IMR-90 (cell line): ENCODE data around the gene SIGLECL1. TPM values are rescaled to one million over a fixed set of nuclear protein-coding genes. Genes with fewer than 3 reads are reported as not detected.

Experiments
- ATAC-seq: fragments of 200-7000 bp; cut with Tn5 transposase; 2 replicates; pipeline ENCODE4 v1.9.1; 2020; ENCODE audit warnings: low read depth, mild to moderate bottlenecking, moderate library complexity
- BruUV-seq: library from RNA; stranded (reverse); fragments of 400-500 nt; replicated peaks from 2 replicates; lab custom pipeline; 2021; lab: Mats Ljungman, UMichigan
- CTCF ChIA-PET: fragments of 300-600 bp; formaldehyde crosslinking; extraction: SDS; loops from one replicate; lab custom pipeline; 2021; ENCODE audit warnings: antibody characterized with exemption; lab: Yijun Ruan, JAX
- POLR2A ChIA-PET: fragments of 300-600 bp; sonication (Branson Sonifier 250); formaldehyde crosslinking; loops from one replicate; lab custom pipeline; 2022; ENCODE audit warnings: antibody characterized with exemption; ENCODE audit not compliant: unreplicated experiment; lab: Charles Lee
- DNase-seq: peaks from one replicate; pipeline ENCODE4 v3.0.0; 2013
- H2AFZ ChIP-seq: replicated peaks from 2 replicates; pipeline ENCODE3; 2013; ENCODE audit warnings: low read length, mild to moderate bottlenecking; ENCODE audit not compliant: poor library complexity
- H2AK5ac ChIP-seq: 2 replicates; pipeline ENCODE4 v1.6.1; 2013; ENCODE audit warnings: low read depth, low read length, inconsistent platforms
- H2AK9ac ChIP-seq: replicated peaks from 2 replicates; pipeline ENCODE3; 2013; ENCODE audit warnings: mild to moderate bottlenecking, low read depth, low read length, moderate library complexity; ENCODE audit not compliant: poor library complexity
- H2BK120ac ChIP-seq: 2 replicates; pipeline ENCODE4 v1.6.1; 2013; ENCODE audit warnings: low read depth, low read length, inconsistent platforms
- H2BK15ac ChIP-seq: 3 replicates; pipeline ENCODE4 v1.6.1; 2013; ENCODE audit warnings: low read depth, low read length, inconsistent platforms
- H2BK20ac ChIP-seq: 2 replicates; pipeline ENCODE4 v1.6.1; 2013; ENCODE audit warnings: low read depth, mild to moderate bottlenecking, inconsistent platforms, low read length, moderate library complexity
- H2BK5ac ChIP-seq: 2 replicates; pipeline ENCODE4 v1.6.1; 2013; ENCODE audit warnings: mild to moderate bottlenecking, low read depth, low read length, inconsistent platforms; ENCODE audit not compliant: poor library complexity, severe bottlenecking
- H3K14ac ChIP-seq: replicated peaks from 2 replicates; pipeline ENCODE4 v1.6.1; 2013; ENCODE audit warnings: low read depth, low read length, inconsistent platforms
- H3K18ac ChIP-seq: 2 replicates; pipeline ENCODE4 v1.6.1; 2013; ENCODE audit warnings: low read depth, low read length, control low read depth
- H3K23ac ChIP-seq: 2 replicates; pipeline ENCODE4 v1.6.1; 2013; ENCODE audit warnings: low read depth, low read length, inconsistent platforms
- H3K27ac ChIP-seq: 2 replicates; pipeline ENCODE4 v1.5.1; 2013; ENCODE audit warnings: mild to moderate bottlenecking, control low read depth, low read length; ENCODE audit not compliant: insufficient read depth
- H3K27me3 ChIP-seq: 2 replicates; pipeline ENCODE4 v1.6.1; 2013; ENCODE audit warnings: low read length; ENCODE audit not compliant: control insufficient read depth, insufficient read depth
- H3K36me3 ChIP-seq: 2 replicates; pipeline ENCODE4 v1.6.1; 2013; ENCODE audit warnings: low read length, mixed read lengths; ENCODE audit not compliant: control insufficient read depth, insufficient read depth
- H3K4ac ChIP-seq: 2 replicates; pipeline ENCODE4 v1.6.1; 2013; ENCODE audit warnings: low read depth, low read length, inconsistent platforms
- H3K4me1 ChIP-seq: 2 replicates; pipeline ENCODE4 v1.6.1; 2013; ENCODE audit warnings: low read length, mixed read lengths; ENCODE audit not compliant: control insufficient read depth, insufficient read depth
- H3K4me2 ChIP-seq: 2 replicates; pipeline ENCODE4 v1.6.1; 2013; ENCODE audit warnings: low read depth, mild to moderate bottlenecking, control low read depth, low read length, moderate library complexity
- H3K4me3 ChIP-seq: 2 replicates; pipeline ENCODE4 v1.5.1; 2013; ENCODE audit warnings: low read depth, mild to moderate bottlenecking, control low read depth, low read length, moderate library complexity; ENCODE audit not compliant: insufficient read depth
- H3K56ac ChIP-seq: 2 replicates; pipeline ENCODE4 v1.6.1; 2013; ENCODE audit warnings: low read length, inconsistent platforms; ENCODE audit not compliant: insufficient read depth; ENCODE audit errors: extremely low read depth
- H3K79me1 ChIP-seq, 2 experiments: 2 replicates each; pipeline ENCODE4 v1.6.1; 2013; ENCODE audit warnings: low read length in 2 of 2, inconsistent platforms in 1 of 2, low read depth in 1 of 2
- H3K9ac ChIP-seq: 2 replicates; pipeline ENCODE4 v1.6.1; 2013; ENCODE audit warnings: low read depth, low read length, control low read depth
- H3K9me1 ChIP-seq: 2 replicates; pipeline ENCODE4 v1.6.1; 2013; ENCODE audit warnings: low read length, inconsistent platforms; ENCODE audit not compliant: insufficient read depth
- H3K9me3 ChIP-seq: 2 replicates; pipeline ENCODE4 v1.6.1; 2013; ENCODE audit warnings: low read length; ENCODE audit not compliant: control insufficient read depth, insufficient read depth
- H4K20me1 ChIP-seq: 2 replicates; pipeline ENCODE4 v1.6.1; 2013; ENCODE audit warnings: low read length, inconsistent platforms; ENCODE audit not compliant: insufficient read depth
- H4K5ac ChIP-seq: 2 replicates; pipeline ENCODE4 v1.6.1; 2013; ENCODE audit warnings: mild to moderate bottlenecking, low read depth, low read length, control low read depth
- H4K8ac ChIP-seq, 2 experiments: 2 replicates each; pipeline ENCODE4 v1.6.1; 2013; ENCODE audit warnings: low read depth in 2 of 2, low read length in 2 of 2, control low read depth in 1 of 2, inconsistent platforms in 1 of 2
- H4K91ac ChIP-seq: 2 replicates; pipeline ENCODE4 v1.6.1; 2013; ENCODE audit warnings: low read depth, low read length, inconsistent platforms; ENCODE audit not compliant: insufficient read depth
- BHLHE40 ChIP-seq: fragments of 150-350 bp; IDR thresholded peaks from 2 replicates; pipeline ENCODE4 v1.6.1; 2016; ENCODE audit warnings: mild to moderate bottlenecking, low read depth, low read length
- CEBPB ChIP-seq: IDR thresholded peaks from 2 replicates; pipeline ENCODE4 v1.6.1; 2012; ENCODE audit warnings: low read depth, low read length, improper control_type of control experiment
- CHD1 ChIP-seq: IDR thresholded peaks from 2 replicates; pipeline ENCODE4 v1.6.1; 2012; ENCODE audit warnings: low read depth, low read length, improper control_type of control experiment
- ELK1 ChIP-seq: fragments of 150-350 bp; IDR thresholded peaks from 2 replicates; pipeline ENCODE4 v1.6.1; 2016; ENCODE audit warnings: low read depth, mild to moderate bottlenecking, low read length, moderate library complexity, borderline replicate concordance
- FOS ChIP-seq: fragments of 150-350 bp; IDR thresholded peaks from 2 replicates; pipeline ENCODE4 v1.6.1; 2016; ENCODE audit warnings: low read depth, low read length
- MAFK ChIP-seq: IDR thresholded peaks from 2 replicates; pipeline ENCODE4 v1.6.1; 2012; ENCODE audit warnings: low read depth, low read length, improper control_type of control experiment
- MAZ ChIP-seq: IDR thresholded peaks from 2 replicates; pipeline ENCODE4 v1.6.1; 2012; ENCODE audit warnings: low read depth, mild to moderate bottlenecking, low read length, improper control_type of control experiment, moderate library complexity, borderline replicate concordance
- MXI1 ChIP-seq: IDR thresholded peaks from 2 replicates; pipeline ENCODE4 v1.6.1; 2012; ENCODE audit warnings: low read depth, mild to moderate bottlenecking, low read length, moderate library complexity, borderline replicate concordance
- NFE2L2 ChIP-seq: fragments of 150-350 bp; IDR thresholded peaks from 2 replicates; pipeline ENCODE4 v1.6.1; 2016; ENCODE audit warnings: low read depth, mild to moderate bottlenecking, low read length
- POLR2A ChIP-seq: IDR thresholded peaks from 2 replicates; pipeline ENCODE4 v1.6.1; 2012; ENCODE audit warnings: mild to moderate bottlenecking, low read depth, low read length
- RAD21 ChIP-seq: IDR thresholded peaks from 2 replicates; pipeline ENCODE4 v1.6.1; 2012; ENCODE audit warnings: low read length, improper control_type of control experiment
- RCOR1 ChIP-seq: IDR thresholded peaks from 2 replicates; pipeline ENCODE4 v1.6.1; 2012; ENCODE audit warnings: mild to moderate bottlenecking, low read length, improper control_type of control experiment; ENCODE audit not compliant: insufficient replicate concordance
- RFX5 ChIP-seq: IDR thresholded peaks from 2 replicates; pipeline ENCODE4 v1.8.0; 2012; ENCODE audit warnings: low read depth, mild to moderate bottlenecking, low read length, moderate library complexity
- SMC3 ChIP-seq: fragments of 150-350 bp; IDR thresholded peaks from 2 replicates; pipeline ENCODE4 v1.6.1; 2016; ENCODE audit warnings: low read depth, mild to moderate bottlenecking, antibody characterized with exemption, low read length, moderate library complexity
- USF2 ChIP-seq: fragments of 150-350 bp; IDR thresholded peaks from 2 replicates; pipeline ENCODE4 v1.6.1; 2017; ENCODE audit warnings: mild to moderate bottlenecking, antibody characterized with exemption, low read length, low read depth
- WGBS, 2 experiments: methylation state at CpG; one replicate each; pipeline versions ENCODE4 v1.1.5 to v1.1.7; 2013; ENCODE audit warnings: missing lambda C conversion rate in 2 of 2; ENCODE audit not compliant: insufficient read length in 1 of 2; ENCODE audit errors: extremely low coverage in 2 of 2; 5-methylcytosine and 5-hydroxymethylcytosine counted together
- dilution Hi-C: fragments of 300-500 bp; cut with HindIII; formaldehyde crosslinking; loops from one replicate; pipeline ENCODE4 v1.14.3; 2018; ENCODE audit warnings: low sequenced_read_pairs; ENCODE audit not compliant: unreplicated experiment
- in situ Hi-C: fragments of 300-500 bp; cut with MboI; formaldehyde crosslinking; loops from 3 replicates; pipeline ENCODE4 v1.14.3; 2019; ENCODE audit warnings: low sequenced_read_pairs, inconsistent platforms, mixed read lengths
- intact Hi-C: fragments of 100-400 bp; cut with micrococcal nuclease; formaldehyde crosslinking; loops from 2 replicates; pipeline ENCODE4 v1.10.0; 2022
- polyA plus RNA-seq, 3 experiments: library from polyadenylated mRNA; depleted of rRNA; stranded (reverse); fragments of >200 nt; gene quantifications; 2 replicates each; pipeline ENCODE4 v1.2.3, GENCODE V29; 2012; ENCODE audit warnings: low replicate concordance in 1 of 3
- total RNA-seq: library from RNA; depleted of rRNA; stranded (reverse); fragments of >200 nt; gene quantifications from 2 replicates; pipeline ENCODE4 v1.2.3, GENCODE V29; 2012

SIGLECL1 gene
- total and polyA plus RNA-seq, 2 of the 4 experiments (the other 2 are of a cell fraction) = not detected

GRCh38 chr19:51259348-51260245, 8.7 kb downstream of the SIGLECL1 start:
- Histone ChIP-seq H3K36me3 (no peaks in the 10 kb centered on the region), H3K14ac (no peak overlapping the region), H3K4ac (no peak overlapping the region), H2BK15ac (no peak overlapping the region), H3K23ac (no peak overlapping the region), H2AK5ac (no peak overlapping the region), H2AK9ac (no peak overlapping the region), H3K79me1 (no peaks in the 10 kb centered on the region), H4K8ac (no peak overlapping the region), H2BK20ac (no peak overlapping the region), H4K20me1 (no peaks in the 10 kb centered on the region), H3K27ac (no peak overlapping the region), H3K9ac (no peak overlapping the region), H3K27me3 (no peaks in the 10 kb centered on the region), H4K5ac (no peak overlapping the region), H3K4me3 (no peak overlapping the region), H3K4me1 (no peaks in the 10 kb centered on the region), H4K91ac (no peak overlapping the region), H2BK5ac (no peak overlapping the region), H3K4me2 (no peak overlapping the region), H2BK120ac (no peak overlapping the region), H3K18ac (no peak overlapping the region), H2AFZ (no peak overlapping the region), H3K56ac (no peak overlapping the region), H3K9me3 (0 out of 2 replicates have a peak, but pooled peaks cover 2% of the 10 kb centered on the region), H3K9me1 (no peaks in the 10 kb centered on the region)
- dilution Hi-C loops (no loop called here), intact Hi-C loops (loop anchor here (1.0 kb wide), 1 partner anchor 101 kb away; no protein-coding TSS in a partner anchor), in situ Hi-C loops (no loop called here)
- no CpG with 5 or more reads among the region's 5 CpGs for WGBS, 2 experiments
- BruUV-seq = no TSS peak
- CTCF ChIA-PET = interaction anchor here (0.7 to 1.3 kb wide), 4 partner anchors 11 to 58 kb away, joined by 3 to 4 read pairs (median 4); no protein-coding TSS in a partner anchor
- POLR2A ChIA-PET = no interaction called here
- peak; percentile 67 for ATAC-seq
- DNase-seq = peak; percentile 22
- TF ChIP-seq RAD21 (peak; percentile 37), NFE2L2 (no peak), USF2 (no peak), FOS (no peak), POLR2A (no peak), CHD1 (no peak), CEBPB (no peak), MXI1 (no peak), MAZ (no peak), ELK1 (no peak), SMC3 (no peak), RCOR1 (no peak), BHLHE40 (no peak), RFX5 (no peak), MAFK (no peak)
